HCT116 (cell line): ENCODE measurements around the gene FGD4.

Experiments used
- CEBPB ChIP-seq: IDR thresholded peaks from 2 replicates; pipeline ENCODE4 v1.6.1; 2012; ENCODE audit warnings: low read depth
- EGR1 ChIP-seq: IDR thresholded peaks from 2 replicates; pipeline ENCODE4 v1.6.1; 2012; ENCODE audit warnings: low read depth
- ELF1 ChIP-seq: IDR thresholded peaks from 2 replicates; pipeline ENCODE4 v1.6.1; 2012; ENCODE audit warnings: low read depth, borderline replicate concordance
- POLR2A ChIP-seq: IDR thresholded peaks from 2 replicates; pipeline ENCODE4 v1.7.0; 2011; ENCODE audit warnings: borderline replicate concordance; ENCODE audit not compliant: insufficient read depth, insufficient read length; ENCODE audit errors: extremely low read depth
- POLR2AphosphoS5 ChIP-seq: IDR thresholded peaks from 2 replicates; pipeline ENCODE4 v1.6.1; 2011; ENCODE audit warnings: mild to moderate bottlenecking, low read depth, low read length, moderate library complexity
- RAD21 ChIP-seq: IDR thresholded peaks from 2 replicates; pipeline ENCODE4 v1.6.1; 2012; ENCODE audit warnings: low read depth, mild to moderate bottlenecking
- SIN3A ChIP-seq: IDR thresholded peaks from 2 replicates; pipeline ENCODE4 v1.6.1; 2012; ENCODE audit warnings: low read depth
- TF ChIP-seq, protein P1 (sequence below), 3 experiments: fragments of 200-600 bp in 1 of 3; sonication (generic) in 1 of 3; IDR thresholded peaks in 2 of 3; conservative IDR thresholded peaks in 1 of 3; 2 replicates each; pipeline ENCODE4 v1.5.1; 2012 to 2017; ENCODE audit warnings: low read depth in 2 of 3, low read length in 2 of 3, antibody characterized with exemption in 1 of 3, borderline replicate concordance in 1 of 3, control low read depth in 1 of 3, mild to moderate bottlenecking in 1 of 3, mixed read lengths in 1 of 3, mixed run types in 1 of 3, moderate library complexity in 1 of 3; ENCODE audit not compliant: insufficient read depth in 1 of 3
- TF ChIP-seq, protein P2 (sequence below): IDR thresholded peaks from 2 replicates; pipeline ENCODE4 v1.6.1; 2012

GRCh38 chr12:32362892-32363291, 36.5 kb upstream of the FGD4 start:
- TF ChIP-seq EGR1 (no peak), POLR2A (no peak), SIN3A (no peak), ELF1 (no peak), CEBPB (no peak), POLR2AphosphoS5 (no peak), RAD21 (no peak)
- TF ChIP-seq, protein P1, sequence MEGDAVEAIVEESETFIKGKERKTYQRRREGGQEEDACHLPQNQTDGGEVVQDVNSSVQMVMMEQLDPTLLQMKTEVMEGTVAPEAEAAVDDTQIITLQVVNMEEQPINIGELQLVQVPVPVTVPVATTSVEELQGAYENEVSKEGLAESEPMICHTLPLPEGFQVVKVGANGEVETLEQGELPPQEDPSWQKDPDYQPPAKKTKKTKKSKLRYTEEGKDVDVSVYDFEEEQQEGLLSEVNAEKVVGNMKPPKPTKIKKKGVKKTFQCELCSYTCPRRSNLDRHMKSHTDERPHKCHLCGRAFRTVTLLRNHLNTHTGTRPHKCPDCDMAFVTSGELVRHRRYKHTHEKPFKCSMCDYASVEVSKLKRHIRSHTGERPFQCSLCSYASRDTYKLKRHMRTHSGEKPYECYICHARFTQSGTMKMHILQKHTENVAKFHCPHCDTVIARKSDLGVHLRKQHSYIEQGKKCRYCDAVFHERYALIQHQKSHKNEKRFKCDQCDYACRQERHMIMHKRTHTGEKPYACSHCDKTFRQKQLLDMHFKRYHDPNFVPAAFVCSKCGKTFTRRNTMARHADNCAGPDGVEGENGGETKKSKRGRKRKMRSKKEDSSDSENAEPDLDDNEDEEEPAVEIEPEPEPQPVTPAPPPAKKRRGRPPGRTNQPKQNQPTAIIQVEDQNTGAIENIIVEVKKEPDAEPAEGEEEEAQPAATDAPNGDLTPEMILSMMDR (IDR thresholded peaks at IDR 0.05 in 2 of 3, conservative IDR thresholded peaks at IDR 0.05 in 1 of 3; ENCODE audit: borderline replicate concordance in 1 of 3, insufficient read depth in 1 of 3, low read depth in 2 of 3, low read length in 2 of 3), result no peak
- TF ChIP-seq, protein P2, sequence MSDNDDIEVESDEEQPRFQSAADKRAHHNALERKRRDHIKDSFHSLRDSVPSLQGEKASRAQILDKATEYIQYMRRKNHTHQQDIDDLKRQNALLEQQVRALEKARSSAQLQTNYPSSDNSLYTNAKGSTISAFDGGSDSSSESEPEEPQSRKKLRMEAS, result no peak
